Transverse colon (tissue), 4 donors: ENCODE results near the gene BRSK2. TPM values are rescaled to one million over a fixed set of nuclear protein-coding genes. Genes with fewer than 3 reads are reported as not detected.
"Not testable (repeated sequence)": the region's sequence is repeated elsewhere in the genome, so short reads cannot be mapped to it uniquely, and the experiment has no call there.

Source experiments
- DNase-seq: peaks from one replicate; pipeline ENCODE4 v3.0.0-alpha.2; 2019
- H3K27ac ChIP-seq, 4 donors: fragments of 200-600 bp; sonication (generic); 2 replicates each; pipeline ENCODE4 v1.5.1; 2016 to 2018; ENCODE audit warnings: inconsistent platforms in 4 of 4
- H3K27me3 ChIP-seq: fragments of 200-600 bp; sonication (generic); 2 replicates; pipeline ENCODE4 v1.5.1; 2017; ENCODE audit warnings: inconsistent platforms
- H3K36me3 ChIP-seq, 4 donors: fragments of 200-600 bp; sonication (generic); 2 replicates each; pipeline ENCODE4 v1.5.1; 2017 to 2019; ENCODE audit warnings: inconsistent platforms in 4 of 4
- H3K4me1 ChIP-seq, 4 donors: fragments of 200-600 bp; sonication (generic); 2 replicates each; pipeline ENCODE4 v1.5.1; 2017 to 2020; ENCODE audit warnings: inconsistent platforms in 4 of 4
- H3K4me3 ChIP-seq, 4 donors: fragments of 200-600 bp; sonication (generic); 1 replicate in 1 of 4; 2 replicates in 3 of 4; pipeline versions ENCODE4 v1.5.1 to v1.6.1; 2017 to 2019; ENCODE audit warnings: inconsistent platforms in 4 of 4
- H3K9me3 ChIP-seq, 2 donors: fragments of 200-600 bp; sonication (generic); 2 replicates each; pipeline ENCODE4 v1.5.1; 2017 to 2019; ENCODE audit warnings: inconsistent platforms in 2 of 2
- CTCF ChIP-seq, 5 experiments: fragments of 200-600 bp in 3 of 5; fragments of 450-650 bp in 2 of 5; sonication (generic) in 3 of 5; IDR thresholded peaks; 1 replicate in 2 of 5; 2 replicates in 3 of 5; pipeline ENCODE4 v1.5.1; 2016 to 2017; ENCODE audit warnings: antibody characterized with exemption in 5 of 5, inconsistent platforms in 3 of 5, mild to moderate bottlenecking in 2 of 5, moderate library complexity in 1 of 5
- EP300 ChIP-seq: sonication (generic); formaldehyde crosslinking; IDR thresholded peaks from one replicate; pipeline ENCODE4 v1.6.1; 2017; ENCODE audit warnings: antibody characterized with exemption, low read depth
- POLR2A ChIP-seq: fragments of 450-650 bp; IDR thresholded peaks from one replicate; pipeline ENCODE4 v1.6.1; 2016; ENCODE audit warnings: antibody characterized with exemption, mild to moderate bottlenecking, moderate library complexity
- POLR2AphosphoS5 ChIP-seq, 3 donors: sonication (generic); formaldehyde crosslinking; IDR thresholded peaks; one replicate each; pipeline ENCODE4 v1.6.1; 2016; ENCODE audit warnings: antibody characterized with exemption in 3 of 3
- WGBS, 2 donors: methylation state at CpG; one replicate each; pipeline ENCODE4 v1.1.5; 2018; ENCODE audit warnings: low coverage in 1 of 2; 5-methylcytosine and 5-hydroxymethylcytosine counted together
- in situ Hi-C, 4 donors: fragments of 200-750 bp; cut with MboI; loops; one replicate each; pipeline versions ENCODE4 v1.15.0 to v1.15.1; 2017; ENCODE audit warnings: low sequenced_read_pairs in 3 of 4, low pct_ligation_motif_present in 1 of 4, low pct_unique_long_range_greater_than_20kb in 1 of 4
- intact Hi-C: fragments of 100-400 bp; cut with DNase I; formaldehyde crosslinking; loops from one replicate; pipeline ENCODE4 v1.15.1; 2023; ENCODE audit warnings: low total_unique reads
- total RNA-seq, 4 donors: library from RNA; depleted of rRNA; stranded (reverse); fragments of >200 nt; gene quantifications; one replicate each; pipeline ENCODE4 v1.1.0, GENCODE V29; 2016

BRSK2 gene
- total RNA-seq, 4 donors from 2014 or later: 0.14 to 1.8 (median 0.95) TPM; not detected in 1

- 44% methylated on average over 8 of the region's 8 CpGs; no CpG with 5 or more reads in 1 of the 2 donors for WGBS, 2 donors
- Histone ChIP-seq H3K9me3 (no peaks in the 10 kb centered on the region), H3K27ac (no peak overlapping the region), H3K4me1 (no peaks in the 10 kb centered on the region), H3K27me3 (peaks cover 14% of the 10 kb centered on the region), H3K4me3 (no peak overlapping the region), H3K36me3 (no peaks in the 10 kb centered on the region)
- DNase-seq: no peak
- no peak for TF ChIP-seq EP300
- no peak for TF ChIP-seq POLR2A
- TF ChIP-seq POLR2AphosphoS5 (IDR thresholded peaks at IDR 0.05): no peak
- no peak for TF ChIP-seq CTCF (IDR thresholded peaks at IDR 0.05)
- in situ Hi-C loops: no loop called here
- intact Hi-C loops: no loop called here
Measured at GRCh38 chr11:1407668-1408067, 17.9 kb downstream of the BRSK2 start.

- no peaks in the 10 kb centered on the region for H3K36me3 ChIP-seq
- no peak for TF ChIP-seq CTCF (IDR thresholded peaks at IDR 0.05)
- TF ChIP-seq POLR2AphosphoS5 (IDR thresholded peaks at IDR 0.05): no peak
- no peak for TF ChIP-seq EP300
- TF ChIP-seq POLR2A: no peak
- no peaks in the 10 kb centered on the region for H3K4me1 ChIP-seq
- H3K9me3 ChIP-seq: no peaks in the 10 kb centered on the region
- in situ Hi-C loops (no loop called here), intact Hi-C loops (no loop called here)
- WGBS, 2 donors: 79% methylated on average over 9 of the region's 9 CpGs; no CpG with 5 or more reads in 1 of the 2 donors
- H3K27ac ChIP-seq: no peak overlapping the region
- H3K27me3 ChIP-seq: peaks cover 14% of the 10 kb centered on the region
- no peak overlapping the region for H3K4me3 ChIP-seq
- no peak for DNase-seq
Measured at GRCh38 chr11:1408346-1408745, 18.6 kb downstream of the BRSK2 start.

GRCh38 chr11:1409108-1409851 lies 19.5 kb downstream of the BRSK2 start:
- WGBS, 2 donors: 64% methylated on average over 29 of the region's 29 CpGs; no CpG with 5 or more reads in 1 of the 2 donors
- in situ Hi-C loops (no loop called here), intact Hi-C loops (no loop called here)
- Histone ChIP-seq H3K9me3 (no peaks in the 10 kb centered on the region), H3K4me3 (no peak overlapping the region), H3K36me3 (no peaks in the 10 kb centered on the region), H3K4me1 (no peaks in the 10 kb centered on the region), H3K27ac (no peak overlapping the region), H3K27me3 (peaks cover 14% of the 10 kb centered on the region)
- no peak for TF ChIP-seq EP300
- no peak for TF ChIP-seq POLR2A
- TF ChIP-seq POLR2AphosphoS5 (IDR thresholded peaks at IDR 0.05): no peak
- no peak for TF ChIP-seq CTCF (IDR thresholded peaks at IDR 0.05)
- no peak for DNase-seq

GRCh38 chr11:1409852-1410125 lies 20.1 kb downstream of the BRSK2 start:
- H3K27me3 ChIP-seq: peaks cover 14% of the 10 kb centered on the region
- H3K4me1 ChIP-seq, in situ Hi-C loops, intact Hi-C loops, H3K4me3 ChIP-seq, H3K36me3 ChIP-seq, H3K9me3 ChIP-seq, DNase-seq, H3K27ac ChIP-seq: not testable (repeated sequence)
- WGBS, 2 donors: 93% methylated on average over 17 of the region's 29 CpGs; no CpG with 5 or more reads in 1 of the 2 donors
